Glutamatergic neuron (in vitro differentiated cells): ENCODE results near the gene WFIKKN2. TPM values are rescaled to one million over a fixed set of nuclear protein-coding genes. Genes with fewer than 3 reads are reported as not detected.

Source experiments
- DNase-seq: peaks from one replicate; pipeline ENCODE4 v3.0.0; 2022
- H3K27ac Mint-ChIP-seq: one replicate; pipeline ENCODE4 v1.8.0; 2020; ENCODE audit warnings: mild to moderate bottlenecking, mixed read lengths, inconsistent platforms; ENCODE audit not compliant: unreplicated experiment
- H3K27me3 Mint-ChIP-seq: one replicate; pipeline ENCODE4 v1.8.0; 2020; ENCODE audit warnings: mild to moderate bottlenecking, moderate library complexity, mixed read lengths, inconsistent platforms; ENCODE audit not compliant: unreplicated experiment
- H3K36me3 Mint-ChIP-seq: one replicate; pipeline ENCODE4 v1.8.0; 2020; ENCODE audit warnings: mild to moderate bottlenecking, mixed read lengths, inconsistent platforms; ENCODE audit not compliant: unreplicated experiment
- H3K4me1 Mint-ChIP-seq: one replicate; pipeline ENCODE4 v1.8.0; 2020; ENCODE audit warnings: mild to moderate bottlenecking, low read depth, mixed read lengths, inconsistent platforms; ENCODE audit not compliant: unreplicated experiment
- H3K4me3 Mint-ChIP-seq: one replicate; pipeline ENCODE4 v1.8.0; 2020; ENCODE audit warnings: mild to moderate bottlenecking, mixed read lengths, inconsistent platforms; ENCODE audit not compliant: unreplicated experiment
- H3K9me3 Mint-ChIP-seq: one replicate; pipeline ENCODE4 v1.8.0; 2020; ENCODE audit warnings: mild to moderate bottlenecking, moderate library complexity, mixed read lengths, inconsistent platforms; ENCODE audit not compliant: unreplicated experiment
- total RNA-seq: library from RNA; stranded (reverse); fragmentation: NEBNext Ultra II Directional; extraction: Animal tissue kit (Norgen Biotek cat#: 25700); gene quantifications from one replicate; pipeline ENCODE4 v1.2.1, GENCODE V29; 2021; ENCODE audit not compliant: unreplicated experiment
- TF ChIP-seq, protein P1 (sequence below): fragments of 200-600 bp; sonication (generic); IDR thresholded peaks from one replicate; pipeline ENCODE4 v1.5.0; 2021; ENCODE audit not compliant: partially characterized antibody, unreplicated experiment

The WFIKKN2 gene
- total RNA-seq, 1 donor from 2014 or later: 3.5 TPM

DNA sequence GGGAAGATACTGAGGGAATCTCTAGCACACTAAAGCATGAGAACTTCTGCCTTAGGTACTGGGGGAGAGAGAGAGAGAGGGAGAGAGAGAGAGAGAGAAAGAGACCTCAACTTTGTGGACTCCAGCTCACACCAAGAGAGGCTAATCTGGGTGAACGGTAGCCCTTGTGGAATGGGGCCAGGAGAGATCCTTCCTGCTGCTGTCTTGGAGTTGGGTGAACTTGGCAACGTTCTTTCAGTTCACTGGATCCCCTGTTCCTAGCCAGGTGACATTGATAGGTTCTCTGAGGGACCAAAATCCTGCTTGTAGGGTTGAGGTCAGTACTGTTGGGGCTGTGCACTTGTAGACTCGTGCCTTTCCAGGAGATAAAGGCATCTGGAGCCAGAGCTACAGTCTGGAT is 26.5 kb upstream of the WFIKKN2 start:
- no peak overlapping the region for H3K27ac Mint-ChIP-seq
- peaks cover 5% of the 10 kb centered on the region for H3K27me3 Mint-ChIP-seq
- peaks cover 4% of the 10 kb centered on the region for H3K9me3 Mint-ChIP-seq
- H3K36me3 Mint-ChIP-seq: peaks cover 2% of the 10 kb centered on the region
- no peak overlapping the region for H3K4me3 Mint-ChIP-seq
- no peaks in the 10 kb centered on the region for H3K4me1 Mint-ChIP-seq
- TF ChIP-seq, protein P1, sequence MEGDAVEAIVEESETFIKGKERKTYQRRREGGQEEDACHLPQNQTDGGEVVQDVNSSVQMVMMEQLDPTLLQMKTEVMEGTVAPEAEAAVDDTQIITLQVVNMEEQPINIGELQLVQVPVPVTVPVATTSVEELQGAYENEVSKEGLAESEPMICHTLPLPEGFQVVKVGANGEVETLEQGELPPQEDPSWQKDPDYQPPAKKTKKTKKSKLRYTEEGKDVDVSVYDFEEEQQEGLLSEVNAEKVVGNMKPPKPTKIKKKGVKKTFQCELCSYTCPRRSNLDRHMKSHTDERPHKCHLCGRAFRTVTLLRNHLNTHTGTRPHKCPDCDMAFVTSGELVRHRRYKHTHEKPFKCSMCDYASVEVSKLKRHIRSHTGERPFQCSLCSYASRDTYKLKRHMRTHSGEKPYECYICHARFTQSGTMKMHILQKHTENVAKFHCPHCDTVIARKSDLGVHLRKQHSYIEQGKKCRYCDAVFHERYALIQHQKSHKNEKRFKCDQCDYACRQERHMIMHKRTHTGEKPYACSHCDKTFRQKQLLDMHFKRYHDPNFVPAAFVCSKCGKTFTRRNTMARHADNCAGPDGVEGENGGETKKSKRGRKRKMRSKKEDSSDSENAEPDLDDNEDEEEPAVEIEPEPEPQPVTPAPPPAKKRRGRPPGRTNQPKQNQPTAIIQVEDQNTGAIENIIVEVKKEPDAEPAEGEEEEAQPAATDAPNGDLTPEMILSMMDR: no peak
- DNase-seq: no peak

DNA sequence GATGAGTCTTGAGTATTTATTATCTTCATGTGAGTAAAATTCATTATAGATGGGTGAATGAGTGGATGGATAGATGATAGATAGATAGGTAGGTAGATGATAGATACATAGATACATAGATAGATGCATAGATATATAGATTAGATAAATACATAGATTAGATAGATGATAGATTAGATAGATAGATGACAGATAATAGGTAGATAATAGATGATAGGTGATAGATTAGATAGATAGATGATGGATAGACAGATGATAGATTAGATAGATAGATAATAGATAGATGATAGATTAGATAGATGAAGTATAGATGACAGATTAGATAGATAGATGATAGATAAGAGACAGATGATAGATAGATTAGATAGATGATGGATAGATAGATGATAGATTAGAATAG is 21.8 kb upstream of the WFIKKN2 start:
- Mint-ChIP-seq H3K9me3 (peaks cover 7% of the 10 kb centered on the region), H3K36me3 (peaks cover 4% of the 10 kb centered on the region), H3K27me3 (peaks cover 5% of the 10 kb centered on the region), H3K4me3 (no peak overlapping the region), H3K27ac (no peak overlapping the region), H3K4me1 (peaks cover 5% of the 10 kb centered on the region)
- TF ChIP-seq, protein P1: no peak
- DNase-seq: no peak

DNA sequence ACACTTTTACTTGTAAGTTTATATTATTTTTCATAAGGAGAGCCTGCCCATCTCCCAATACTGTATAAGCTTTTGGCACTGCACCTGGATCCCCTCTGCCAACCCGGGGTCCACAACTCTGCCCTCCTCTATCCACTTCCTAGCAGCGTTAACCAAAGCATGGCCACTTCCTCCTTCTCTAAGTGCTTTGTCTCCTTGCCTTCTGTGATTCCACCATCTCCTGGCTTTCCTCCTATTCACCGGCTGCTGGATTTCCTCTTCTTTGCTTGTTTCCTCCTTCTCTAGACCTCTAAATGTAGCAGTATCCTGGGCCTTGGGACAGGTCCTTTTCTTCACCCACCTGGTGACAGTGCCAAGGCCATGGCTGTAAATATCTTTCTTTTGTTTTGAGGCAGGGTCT is 20.0 kb upstream of the WFIKKN2 start:
- TF ChIP-seq, protein P1: no peak
- DNase-seq: no peak
- Mint-ChIP-seq H3K36me3 (peaks cover 4% of the 10 kb centered on the region), H3K4me3 (no peak overlapping the region), H3K4me1 (peaks cover 5% of the 10 kb centered on the region), H3K9me3 (peaks cover 8% of the 10 kb centered on the region), H3K27ac (no peak overlapping the region), H3K27me3 (peaks cover 4% of the 10 kb centered on the region)

DNA sequence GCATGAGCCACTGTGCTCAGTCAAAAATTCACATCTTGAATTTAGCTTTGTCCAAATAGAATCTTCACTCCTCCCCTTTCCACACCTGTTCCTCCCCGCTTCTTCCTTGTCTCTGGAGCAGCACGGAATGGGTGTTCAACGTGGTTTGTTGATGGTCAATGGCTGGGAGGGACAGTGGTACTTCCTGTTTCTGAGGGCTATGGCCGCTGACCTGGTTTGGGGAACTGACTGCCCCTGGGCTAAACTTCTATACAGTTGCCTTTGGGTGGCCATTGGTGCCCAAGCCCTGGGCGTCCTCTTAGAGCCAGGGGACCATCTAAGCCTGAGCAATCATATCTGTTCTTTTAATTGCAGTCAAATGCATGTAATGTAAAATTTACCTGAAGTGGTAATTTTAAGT is 19.1 kb upstream of the WFIKKN2 start:
- Mint-ChIP-seq H3K9me3 (peaks cover 10% of the 10 kb centered on the region), H3K27me3 (peaks cover 4% of the 10 kb centered on the region), H3K36me3 (peaks cover 4% of the 10 kb centered on the region), H3K4me1 (peaks cover 8% of the 10 kb centered on the region), H3K4me3 (no peak overlapping the region), H3K27ac (no peak overlapping the region)
- no peak for DNase-seq
- TF ChIP-seq, protein P1: no peak

DNA sequence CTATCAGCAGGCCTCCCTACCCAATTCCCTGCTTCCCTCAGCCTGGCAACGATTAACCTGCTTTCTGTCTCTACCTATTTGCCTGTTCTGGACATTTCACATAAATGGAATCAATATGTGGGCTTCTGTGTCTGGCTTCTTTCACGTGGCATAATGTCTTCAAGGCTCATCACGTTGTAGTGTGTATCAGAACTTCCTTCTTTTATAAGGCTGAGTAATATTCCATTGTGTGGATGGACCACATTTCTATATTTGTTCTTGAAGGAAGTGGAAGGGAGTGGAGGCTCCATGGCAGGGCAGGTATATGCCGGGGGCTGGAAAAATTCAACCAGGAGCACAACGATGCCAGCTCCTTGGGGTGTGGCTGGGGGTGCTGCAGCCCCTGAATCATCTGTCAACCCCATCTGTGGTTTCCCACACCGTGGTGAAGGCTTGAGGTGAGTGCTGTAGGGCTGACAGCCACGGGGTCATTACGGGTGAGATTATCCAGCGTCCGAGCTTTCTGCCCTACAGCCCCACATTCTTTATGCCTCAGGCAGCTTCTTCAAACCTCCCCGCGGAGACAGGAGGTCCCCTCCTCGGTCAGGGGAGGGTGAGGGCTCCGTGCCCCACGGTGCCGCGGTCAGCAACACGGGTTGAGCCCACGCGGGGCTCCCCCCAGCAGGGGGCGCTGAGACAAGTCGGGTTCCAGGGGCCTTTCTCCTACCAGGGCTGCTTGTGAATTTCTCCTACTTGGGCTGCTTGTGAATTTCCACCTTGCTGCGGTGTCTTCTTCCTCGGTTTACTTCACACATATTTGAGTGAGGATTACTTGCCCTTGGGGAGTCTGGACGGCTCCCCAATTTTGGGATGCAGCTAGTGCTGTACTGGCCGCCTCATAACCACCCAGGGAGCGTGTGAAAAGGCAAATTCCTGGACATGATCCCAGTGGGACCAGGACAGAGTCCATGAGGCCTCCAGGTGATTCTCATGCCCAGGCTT is 18.3 kb upstream of the WFIKKN2 start:
- Mint-ChIP-seq H3K27me3 (peaks cover 4% of the 10 kb centered on the region), H3K9me3 (peaks cover 10% of the 10 kb centered on the region), H3K36me3 (peaks cover 4% of the 10 kb centered on the region), H3K27ac (peak overlapping the region; percentile 20), H3K4me3 (no peak overlapping the region), H3K4me1 (peaks cover 8% of the 10 kb centered on the region)
- TF ChIP-seq, protein P1: peak; percentile 78
- DNase-seq: peak; percentile 65
